Hepatocyte (in vitro differentiated cells): ENCODE data around the gene ZNF445. TPM values are rescaled to one million over a fixed set of nuclear protein-coding genes. Genes with fewer than 3 reads are reported as not detected.

Experiments used
- DNase-seq: peaks from one replicate; pipeline ENCODE4 v3.0.0-alpha.2; 2016; ENCODE audit warnings: low spot score
- H2AFZ ChIP-seq: fragments of 200-600 bp; sonication (generic); 2 replicates; pipeline ENCODE4 v1.6.0; 2016; ENCODE audit warnings: antibody characterized with exemption, mild to moderate bottlenecking
- H3K27ac ChIP-seq: fragments of 200-600 bp; sonication (generic); 2 replicates; pipeline ENCODE4 v1.5.1; 2016; ENCODE audit warnings: mild to moderate bottlenecking
- H3K27me3 ChIP-seq: fragments of 200-600 bp; sonication (generic); 2 replicates; pipeline ENCODE4 v1.6.1; 2016
- H3K36me3 ChIP-seq: fragments of 200-600 bp; sonication (generic); replicated peaks from 2 replicates; pipeline ENCODE4 v1.5.1; 2016; ENCODE audit warnings: low read depth; ENCODE audit not compliant: insufficient read depth
- H3K4me1 ChIP-seq: fragments of 200-600 bp; sonication (generic); 2 replicates; pipeline ENCODE4 v1.5.1; 2016; ENCODE audit warnings: mild to moderate bottlenecking, moderate library complexity; ENCODE audit not compliant: insufficient read depth
- H3K4me2 ChIP-seq: fragments of 200-600 bp; sonication (generic); 2 replicates; pipeline ENCODE4 v1.6.0; 2016
- H3K4me3 ChIP-seq: fragments of 200-600 bp; sonication (generic); 2 replicates; pipeline ENCODE4 v1.5.1; 2016; ENCODE audit warnings: mild to moderate bottlenecking
- H3K79me2 ChIP-seq: fragments of 200-600 bp; sonication (generic); 2 replicates; pipeline ENCODE4 v1.6.0; 2017; ENCODE audit warnings: mild to moderate bottlenecking
- H3K9me2 ChIP-seq: fragments of 200-600 bp; sonication (generic); replicated peaks from 2 replicates; pipeline ENCODE4 v1.6.0; 2017; ENCODE audit warnings: mild to moderate bottlenecking; ENCODE audit not compliant: insufficient read depth
- H3K9me3 ChIP-seq: fragments of 200-600 bp; sonication (generic); 2 replicates; pipeline ENCODE4 v1.5.1; 2016; ENCODE audit warnings: low read depth, mild to moderate bottlenecking
- H4K20me1 ChIP-seq: fragments of 200-600 bp; sonication (generic); 2 replicates; pipeline ENCODE4 v1.6.0; 2016; ENCODE audit warnings: mild to moderate bottlenecking; ENCODE audit not compliant: insufficient read depth, poor library complexity, severe bottlenecking
- EZH2 ChIP-seq: fragments of 200-600 bp; sonication (generic); IDR thresholded peaks from 2 replicates; pipeline ENCODE4 v1.6.1; 2016; ENCODE audit warnings: antibody characterized with exemption, mild to moderate bottlenecking, borderline replicate concordance
- EZH2phosphoT487 ChIP-seq: fragments of 200-600 bp; sonication (generic); IDR thresholded peaks from one replicate; pipeline ENCODE4 v1.6.1; 2018; ENCODE audit warnings: antibody characterized with exemption, mild to moderate bottlenecking, low read depth, moderate library complexity; ENCODE audit not compliant: unreplicated experiment, severe bottlenecking
- WGBS: methylation state at CpG from one replicate; pipeline ENCODE4 v1.1.6; 2016; ENCODE audit warnings: low lambda C conversion rate; ENCODE audit errors: missing lambda C conversion rate; 5-methylcytosine and 5-hydroxymethylcytosine counted together
- polyA plus RNA-seq: library from polyadenylated mRNA; unstranded; fragments of >200 nt; fragmentation: Nextera tagmentation; extraction: Ambion mirVana; gene quantifications from 2 replicates; pipeline ENCODE4 v1.2.1, GENCODE V29; 2016
- total RNA-seq: library from RNA; depleted of rRNA; stranded (reverse); fragments of >200 nt; gene quantifications from 2 replicates; pipeline ENCODE4 v1.2.3, GENCODE V29; 2014
- TF ChIP-seq, protein P1 (sequence below): fragments of 200-600 bp; sonication (generic); IDR thresholded peaks from 2 replicates; pipeline ENCODE4 v1.5.1; 2016; ENCODE audit warnings: antibody characterized with exemption, mild to moderate bottlenecking; ENCODE audit not compliant: poor library complexity

Gene ZNF445
- total and polyA plus RNA-seq, 2 experiments from 2014 or later, result 6.4 to 10.5 TPM

DNA sequence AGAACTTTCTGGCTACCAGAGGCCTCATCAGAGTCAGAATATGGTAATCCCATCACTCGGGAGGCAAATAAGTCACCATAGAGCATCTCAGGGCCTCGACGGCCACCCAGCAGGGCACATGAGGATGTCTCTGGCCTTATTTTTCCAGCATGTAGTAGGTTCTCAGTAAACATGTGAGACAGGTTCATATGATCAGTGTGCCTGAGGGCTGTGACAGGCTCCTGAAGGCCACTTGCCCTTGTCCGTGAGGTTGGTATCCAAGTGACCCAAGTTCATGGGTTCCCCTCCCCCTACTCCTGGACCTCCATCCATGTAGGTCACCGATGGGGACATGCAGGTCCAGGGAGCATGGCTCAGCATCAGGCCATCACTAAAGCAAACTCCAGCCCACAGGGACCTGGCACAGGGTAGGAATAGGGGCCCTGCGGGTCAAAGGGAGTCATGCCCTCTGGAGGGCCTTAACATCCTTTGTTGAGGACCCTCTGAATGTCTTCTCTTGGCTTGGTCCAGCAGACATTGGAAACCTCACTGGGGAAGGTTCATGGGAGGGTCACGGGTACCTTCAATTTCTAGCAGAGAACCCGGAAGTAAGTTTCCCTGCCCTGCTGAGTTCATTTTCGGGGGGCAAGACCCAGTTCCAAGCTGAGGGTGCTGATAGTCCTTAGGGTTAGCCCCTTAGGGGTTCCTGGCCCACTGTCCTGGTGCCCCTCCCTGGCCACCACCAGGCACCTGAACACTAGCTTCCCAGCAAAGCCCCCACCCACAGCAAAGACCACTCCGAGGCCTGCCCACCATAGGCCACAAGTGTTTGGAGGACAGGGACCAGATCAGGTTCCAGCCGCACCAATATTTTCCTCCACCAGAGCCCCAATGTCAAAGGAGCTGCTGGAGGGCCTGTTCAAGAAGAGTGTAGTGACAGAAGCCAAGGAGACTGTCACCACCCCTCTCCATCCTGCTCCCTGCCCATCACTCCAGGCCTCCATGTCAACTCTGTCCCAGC, 61.1 kb downstream of the ZNF445 start:
- Histone ChIP-seq H3K9me3 (no peaks in the 10 kb centered on the region), H3K4me2 (no peak overlapping the region), H2AFZ (no peak overlapping the region), H4K20me1 (no peaks in the 10 kb centered on the region), H3K4me3 (no peak overlapping the region), H3K4me1 (no peaks in the 10 kb centered on the region), H3K36me3 (no peaks in the 10 kb centered on the region), H3K27ac (no peak overlapping the region), H3K27me3 (no peaks in the 10 kb centered on the region), H3K79me2 (no peaks in the 10 kb centered on the region), H3K9me2 (no peaks in the 10 kb centered on the region)
- TF ChIP-seq EZH2phosphoT487, result no peak
- TF ChIP-seq, protein P1, sequence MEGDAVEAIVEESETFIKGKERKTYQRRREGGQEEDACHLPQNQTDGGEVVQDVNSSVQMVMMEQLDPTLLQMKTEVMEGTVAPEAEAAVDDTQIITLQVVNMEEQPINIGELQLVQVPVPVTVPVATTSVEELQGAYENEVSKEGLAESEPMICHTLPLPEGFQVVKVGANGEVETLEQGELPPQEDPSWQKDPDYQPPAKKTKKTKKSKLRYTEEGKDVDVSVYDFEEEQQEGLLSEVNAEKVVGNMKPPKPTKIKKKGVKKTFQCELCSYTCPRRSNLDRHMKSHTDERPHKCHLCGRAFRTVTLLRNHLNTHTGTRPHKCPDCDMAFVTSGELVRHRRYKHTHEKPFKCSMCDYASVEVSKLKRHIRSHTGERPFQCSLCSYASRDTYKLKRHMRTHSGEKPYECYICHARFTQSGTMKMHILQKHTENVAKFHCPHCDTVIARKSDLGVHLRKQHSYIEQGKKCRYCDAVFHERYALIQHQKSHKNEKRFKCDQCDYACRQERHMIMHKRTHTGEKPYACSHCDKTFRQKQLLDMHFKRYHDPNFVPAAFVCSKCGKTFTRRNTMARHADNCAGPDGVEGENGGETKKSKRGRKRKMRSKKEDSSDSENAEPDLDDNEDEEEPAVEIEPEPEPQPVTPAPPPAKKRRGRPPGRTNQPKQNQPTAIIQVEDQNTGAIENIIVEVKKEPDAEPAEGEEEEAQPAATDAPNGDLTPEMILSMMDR, result no peak
- TF ChIP-seq EZH2, result no peak
- 91% methylated on average over 11 of the region's 11 CpGs for WGBS
- DNase-seq, result no peak

DNA sequence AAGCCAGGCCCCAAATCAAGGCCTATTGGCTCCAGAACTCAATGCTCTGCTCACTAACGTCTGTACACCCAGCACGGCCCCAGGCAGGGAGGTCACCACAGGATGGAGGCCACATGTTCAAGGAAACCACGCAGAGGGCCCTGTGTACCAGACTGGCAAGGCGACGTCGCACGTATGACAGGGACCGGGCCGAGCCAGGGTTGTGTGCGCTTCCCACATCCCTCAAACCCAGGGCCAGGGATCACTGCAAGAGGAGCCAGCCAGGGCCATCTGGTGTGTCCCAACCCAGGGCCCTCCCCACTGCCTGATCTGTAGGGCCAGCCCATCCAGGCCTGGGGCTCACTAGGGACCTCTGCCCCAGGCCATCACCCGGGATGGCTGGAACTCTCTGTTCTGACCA, 62.0 kb downstream of the ZNF445 start:
- no peaks in the 10 kb centered on the region for H3K79me2 ChIP-seq
- TF ChIP-seq EZH2phosphoT487 (no peak), EZH2 (no peak)
- TF ChIP-seq, protein P1, result no peak
- H3K4me1 ChIP-seq, result no peaks in the 10 kb centered on the region
- no peaks in the 10 kb centered on the region for H3K27me3 ChIP-seq
- H3K36me3 ChIP-seq, result no peaks in the 10 kb centered on the region
- H4K20me1 ChIP-seq, result no peaks in the 10 kb centered on the region
- H3K4me2 ChIP-seq, result no peak overlapping the region
- no peaks in the 10 kb centered on the region for H3K9me3 ChIP-seq
- H2AFZ ChIP-seq, result no peak overlapping the region
- 90% methylated on average over 11 of the region's 11 CpGs for WGBS
- DNase-seq, result no peak
- no peaks in the 10 kb centered on the region for H3K9me2 ChIP-seq
- H3K4me3 ChIP-seq, result no peak overlapping the region
- no peak overlapping the region for H3K27ac ChIP-seq

DNA sequence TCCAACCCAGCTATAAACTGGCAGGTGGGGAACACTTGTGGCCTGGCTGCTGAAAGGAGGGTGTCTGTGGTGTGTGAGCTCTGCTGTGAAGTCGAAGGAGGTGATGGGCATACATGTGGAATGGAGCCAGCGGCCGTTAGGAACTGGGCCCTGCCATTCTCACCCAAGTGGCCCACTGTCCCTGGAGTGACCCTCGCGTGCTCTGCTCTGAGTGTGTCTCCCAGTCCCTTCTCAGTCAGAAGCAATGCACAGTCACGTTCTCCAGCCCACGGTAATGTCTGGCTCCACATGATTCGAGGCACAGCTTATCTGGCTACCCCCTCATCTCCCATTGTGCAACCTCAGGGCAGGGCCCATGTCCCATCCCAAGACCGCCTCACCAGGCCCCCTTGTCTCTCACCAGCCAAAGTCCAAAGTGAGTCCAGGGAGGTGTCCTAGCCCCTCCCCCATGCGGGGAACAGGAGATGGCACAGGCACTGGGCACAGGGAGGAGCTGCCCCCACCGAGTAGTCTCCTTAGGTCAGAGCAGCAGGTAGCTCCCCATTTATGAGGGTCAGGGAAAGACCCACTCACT, 62.9 kb downstream of the ZNF445 start:
- H3K4me1 ChIP-seq, result no peaks in the 10 kb centered on the region
- no peak overlapping the region for H3K4me2 ChIP-seq
- no peak for DNase-seq

More for the DNA sequence above, 62.9 kb downstream of the ZNF445 start:
- WGBS, result 80% methylated on average over 11 of the region's 11 CpGs
- no peaks in the 10 kb centered on the region for H3K79me2 ChIP-seq
- H3K4me3 ChIP-seq, result no peak overlapping the region
- H4K20me1 ChIP-seq, result no peaks in the 10 kb centered on the region
- no peak overlapping the region for H2AFZ ChIP-seq
- no peak overlapping the region for H3K27ac ChIP-seq
- H3K36me3 ChIP-seq, result no peaks in the 10 kb centered on the region
- H3K9me3 ChIP-seq, result no peaks in the 10 kb centered on the region
- no peaks in the 10 kb centered on the region for H3K27me3 ChIP-seq
- H3K9me2 ChIP-seq, result no peaks in the 10 kb centered on the region
- TF ChIP-seq EZH2phosphoT487 (no peak), EZH2 (no peak)
- TF ChIP-seq, protein P1, result no peak
